Fibroblast of pulmonary artery (primary cell): ENCODE results near the gene CES3.

Experiments used
- DNase-seq: peaks from one replicate; pipeline ENCODE4 v3.0.0-alpha.2; 2010; ENCODE audit warnings: low read depth
- H3K4me3 ChIP-seq: replicated peaks from 2 replicates; pipeline ENCODE4 v1.5.1; 2011; ENCODE audit warnings: low read depth, mild to moderate bottlenecking, control low read depth, low read length, moderate library complexity
- CTCF ChIP-seq: IDR thresholded peaks from 2 replicates; pipeline ENCODE4 v1.5.1; 2011; ENCODE audit warnings: mild to moderate bottlenecking, control low read depth, low read length, inconsistent platforms; ENCODE audit errors: missing control alignments

The CES3 gene

GRCh38 chr16:66916518-66916917 is 44.5 kb upstream of the CES3 start:
- TF ChIP-seq CTCF: no peak
- no peak for DNase-seq
- no peak overlapping the region for H3K4me3 ChIP-seq

GRCh38 chr16:66917741-66918140 is 43.3 kb upstream of the CES3 start:
- DNase-seq: no peak
- TF ChIP-seq CTCF: no peak

GRCh38 chr16:66918355-66918754 is 42.7 kb upstream of the CES3 start:
- no peak overlapping the region for H3K4me3 ChIP-seq
- no peak for DNase-seq
- TF ChIP-seq CTCF: no peak

More at GRCh38 chr16:66917741-66918140, 43.3 kb upstream of the CES3 start:
- no peak overlapping the region for H3K4me3 ChIP-seq

DNA sequence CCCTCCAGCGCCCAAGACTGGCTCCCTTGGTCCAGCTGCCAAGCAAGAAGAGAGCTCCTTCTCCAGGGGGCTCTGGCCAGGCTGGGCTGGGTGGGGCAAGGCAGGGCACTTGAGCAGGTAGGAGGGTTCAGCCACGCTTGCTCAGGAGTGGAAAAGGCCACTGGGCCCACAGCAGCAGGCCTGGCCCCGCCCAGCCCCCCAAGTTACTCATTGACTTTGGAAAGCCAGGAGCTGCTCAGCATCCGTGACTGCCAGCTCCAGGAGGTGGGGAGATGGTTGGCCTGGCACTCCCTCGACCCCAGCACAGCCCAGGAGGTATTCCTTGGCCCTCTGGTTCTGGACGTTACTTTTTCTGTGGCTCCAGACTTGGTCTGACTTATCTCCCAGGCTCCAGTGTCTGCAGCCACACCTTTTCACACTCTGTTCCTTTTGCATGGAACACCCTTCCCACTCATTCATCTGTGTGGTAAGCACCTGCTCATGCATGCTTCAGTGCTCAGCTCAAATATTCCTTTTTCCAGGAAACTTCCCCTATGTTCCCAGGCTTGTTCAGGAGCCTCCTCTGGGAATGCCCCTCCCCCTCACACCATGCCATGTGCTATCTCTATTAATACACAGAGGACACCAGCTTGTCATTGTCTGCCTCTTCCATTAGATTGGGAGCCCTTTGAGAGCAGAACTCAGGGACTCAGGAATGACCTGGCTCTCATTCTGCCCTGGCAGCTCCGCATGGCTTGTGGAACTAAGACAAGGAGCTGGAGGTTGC is 42.1 kb upstream of the CES3 start, which contains the start of gene CDH16:
TSS of gene CDH16 (minus strand) at position 83 of the 766 bp plus-strand sequence. CDS start 820 bp downstream, outside the sequence.
- no peak for DNase-seq
- no peak within 1 kb of the TSS for H3K4me3 ChIP-seq
- no peak for TF ChIP-seq CTCF

- TF ChIP-seq CTCF: no peak
- DNase-seq: no peak
- no peak overlapping the region for H3K4me3 ChIP-seq
These were observed 41.3 kb upstream of the CES3 start for GRCh38 chr16:66919569-66920298.

- H3K4me3 ChIP-seq: no peak overlapping the region
- DNase-seq: no peak
- no peak for TF ChIP-seq CTCF
These were observed 40.8 kb upstream of the CES3 start for GRCh38 chr16:66920299-66920590.
